Measurements from ENCODE around the gene JMJD6.

JMJD6 gene

DNA sequence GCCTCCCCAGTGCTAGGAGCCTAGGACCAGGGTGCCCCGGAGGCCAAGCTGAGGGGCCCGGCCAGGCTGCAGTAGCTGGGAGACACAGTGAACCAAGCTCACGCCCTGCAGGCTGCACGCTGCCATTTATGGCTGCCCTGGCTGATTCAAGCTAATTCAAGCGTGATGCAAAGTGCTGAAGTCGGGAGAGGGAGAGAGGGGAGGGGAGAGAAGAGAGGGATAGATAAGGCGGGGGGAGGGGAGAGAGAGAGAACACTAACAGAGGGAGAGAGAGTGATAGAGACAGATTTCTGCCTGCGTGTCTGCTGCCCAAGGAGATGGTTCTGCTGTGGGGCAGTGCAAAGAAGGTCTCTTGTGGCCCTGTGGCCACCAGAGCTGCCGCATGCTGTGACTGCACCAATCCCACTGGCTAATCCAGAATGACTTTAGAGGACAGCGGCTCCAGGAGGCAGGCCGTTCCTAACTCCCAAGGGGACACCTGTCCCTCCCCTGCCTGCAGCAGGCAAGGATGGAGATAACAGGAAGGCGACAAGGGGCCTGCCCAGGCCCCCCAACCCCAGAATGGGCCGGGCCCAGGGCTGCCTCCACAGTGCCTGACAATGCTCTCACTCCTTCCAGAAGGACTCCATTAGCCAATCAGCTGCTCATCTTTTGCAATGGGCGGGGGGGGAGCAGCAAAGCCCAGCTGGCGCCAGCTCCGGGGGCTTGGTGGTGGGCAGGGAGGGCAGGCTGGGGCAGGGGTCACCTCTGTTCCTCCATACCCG lies 28.5 kb downstream of the JMJD6 start:
- DNase-seq = no peak

DNA sequence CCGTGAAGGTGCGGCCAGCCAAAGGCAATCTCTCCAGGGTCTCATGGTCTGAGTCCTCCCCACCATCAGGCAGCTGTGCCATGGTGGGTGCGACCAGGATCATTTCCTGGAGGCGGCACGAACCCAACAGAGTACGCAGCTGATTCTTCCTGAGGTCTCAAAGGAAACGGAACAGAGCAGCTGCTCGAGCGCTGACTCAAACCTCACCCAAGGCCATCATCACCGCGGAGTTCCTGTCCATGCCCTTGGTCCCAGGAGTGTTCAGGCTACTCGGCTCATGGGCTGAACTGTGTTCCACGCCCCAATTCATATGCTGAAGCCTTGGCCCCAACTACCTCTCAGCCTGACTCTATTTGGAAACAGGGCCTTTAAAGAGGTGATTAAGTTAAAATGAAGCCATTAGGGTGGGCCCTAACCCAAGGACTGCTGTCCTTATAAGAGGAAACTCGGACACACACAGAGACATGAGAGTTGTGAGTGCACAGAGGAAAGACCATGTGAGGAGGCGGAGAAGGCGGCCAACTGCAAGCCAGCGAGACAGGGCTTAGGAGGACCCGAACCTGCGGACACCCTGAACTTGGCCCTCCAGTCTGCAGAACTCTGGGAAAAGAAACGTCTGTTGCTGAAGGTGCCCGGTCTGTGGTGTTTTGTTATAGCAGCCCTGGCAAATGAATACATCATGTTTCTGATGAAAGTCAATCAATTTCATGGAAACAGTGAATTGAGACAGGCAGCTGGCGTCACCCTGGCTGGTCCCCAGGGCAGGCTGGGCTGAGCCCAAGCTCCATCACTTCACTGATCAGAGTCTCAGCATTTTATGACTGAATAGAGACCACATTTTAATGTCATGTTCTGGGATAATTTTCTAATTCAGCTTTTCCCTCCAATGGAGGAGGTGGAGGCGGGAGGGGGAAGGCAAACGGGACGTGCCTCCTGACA lies 29.4 kb downstream of the JMJD6 start:
- peak in 1 of 4 experiments; percentile 12 for DNase-seq

DNA sequence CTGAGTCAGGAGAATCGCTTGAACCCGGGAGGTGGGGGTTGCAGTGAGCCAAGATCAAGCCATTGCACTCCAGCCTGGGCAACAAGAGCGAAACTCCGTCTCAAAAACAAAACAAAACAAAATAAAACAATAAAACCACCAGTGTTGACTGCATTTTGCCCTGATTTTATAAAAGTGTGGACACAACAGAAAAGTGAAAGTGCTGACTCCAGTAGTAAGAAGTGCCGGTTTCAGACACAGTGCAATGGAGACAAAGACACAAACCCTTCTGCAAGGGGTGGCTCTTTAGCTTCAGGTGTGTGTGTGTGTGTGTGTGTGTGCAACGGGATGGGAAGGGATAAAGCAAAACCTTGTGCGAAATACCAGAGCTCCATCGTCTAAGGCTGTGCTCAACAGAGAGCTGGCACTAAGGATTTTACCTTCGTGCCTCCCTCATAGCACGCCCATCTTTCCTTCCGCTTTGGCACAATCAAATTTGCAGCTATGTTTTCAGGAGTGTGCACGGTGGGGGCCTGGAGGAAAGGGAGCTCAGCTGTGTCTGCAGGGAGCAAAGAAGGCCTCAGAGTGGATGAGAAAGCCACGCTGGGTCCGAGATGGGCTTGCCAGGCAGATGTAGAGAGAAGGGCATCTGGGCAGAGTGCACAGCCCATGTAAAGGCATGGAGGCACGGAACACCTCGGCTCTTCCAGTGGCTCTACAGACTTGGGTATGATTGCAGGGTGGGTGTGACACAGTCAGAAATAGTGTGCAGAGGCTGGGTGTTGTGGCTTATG lies 31.2 kb downstream of the JMJD6 start:
- DNase-seq = no peak

DNA sequence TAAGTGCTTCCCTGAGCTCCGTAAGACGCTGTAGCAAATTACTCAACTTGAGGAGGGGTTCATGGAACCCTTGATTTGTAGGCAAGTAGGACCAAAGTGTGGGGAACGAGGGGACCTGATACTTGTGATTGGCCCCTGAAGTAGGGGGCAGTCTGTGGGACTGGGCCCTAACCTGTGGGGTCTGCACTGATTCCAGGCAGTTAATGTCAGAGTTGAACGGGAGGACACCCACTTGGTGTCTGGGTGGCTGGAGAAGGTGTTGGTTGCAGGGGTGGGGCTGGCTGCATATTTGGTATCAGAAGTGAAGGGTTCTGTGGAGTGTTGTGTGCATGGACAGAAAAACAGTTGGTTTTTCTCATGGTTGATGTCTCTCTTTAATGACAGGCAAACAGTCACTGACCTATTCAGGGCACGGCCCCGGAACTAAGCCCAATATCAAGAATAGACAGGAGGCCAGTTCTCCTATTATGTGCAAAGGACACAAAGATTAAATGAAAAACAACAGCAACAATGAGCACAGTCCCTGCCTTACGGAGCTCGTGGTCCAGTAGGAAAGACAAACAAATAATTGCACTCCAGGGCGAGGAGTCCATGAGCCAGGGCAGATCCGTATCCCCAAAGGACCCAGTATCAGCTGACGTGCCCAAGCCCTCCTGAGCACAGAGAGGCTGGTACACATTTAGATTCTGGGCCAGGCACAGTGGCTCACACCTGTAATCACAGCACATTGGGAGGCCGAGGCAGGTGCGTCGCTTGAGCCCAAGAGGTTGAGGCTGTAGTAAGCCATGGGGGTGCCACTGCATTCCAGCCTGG lies 34.8 kb downstream of the JMJD6 start:
- no peak for DNase-seq

DNA sequence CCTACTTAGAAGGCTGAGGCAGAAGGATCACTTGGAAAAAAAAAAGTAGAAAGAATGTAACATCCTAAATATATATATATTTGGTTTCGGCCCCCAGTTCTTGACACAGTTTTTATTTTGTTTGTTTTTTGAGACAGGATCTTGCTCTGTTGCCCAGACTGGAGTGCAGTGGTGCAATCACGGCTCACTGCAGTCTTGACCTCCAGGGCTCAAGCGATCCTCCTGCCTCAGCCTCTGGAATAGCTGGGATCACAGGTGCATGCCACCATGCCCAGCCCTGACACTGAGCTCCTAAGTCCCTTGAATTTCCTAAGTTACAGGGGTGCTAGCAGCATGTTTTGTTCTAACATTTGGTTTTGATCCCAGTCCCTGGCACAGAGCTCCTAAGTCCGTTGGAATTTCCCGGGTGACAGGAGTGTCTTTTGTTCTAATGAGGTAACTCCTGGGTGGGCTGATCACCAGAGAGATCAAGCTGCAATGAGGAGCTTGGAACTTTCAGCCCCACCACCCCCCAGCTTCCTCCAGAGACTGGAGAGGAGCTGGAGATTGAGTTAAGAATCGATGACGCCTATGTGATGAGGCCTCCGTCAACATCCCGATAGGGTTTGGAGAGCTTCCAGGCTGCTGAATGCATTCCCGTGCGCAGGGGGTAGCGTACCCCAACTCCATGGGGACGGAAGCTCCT lies 35.7 kb downstream of the JMJD6 start:
- DNase-seq = no peak

DNA sequence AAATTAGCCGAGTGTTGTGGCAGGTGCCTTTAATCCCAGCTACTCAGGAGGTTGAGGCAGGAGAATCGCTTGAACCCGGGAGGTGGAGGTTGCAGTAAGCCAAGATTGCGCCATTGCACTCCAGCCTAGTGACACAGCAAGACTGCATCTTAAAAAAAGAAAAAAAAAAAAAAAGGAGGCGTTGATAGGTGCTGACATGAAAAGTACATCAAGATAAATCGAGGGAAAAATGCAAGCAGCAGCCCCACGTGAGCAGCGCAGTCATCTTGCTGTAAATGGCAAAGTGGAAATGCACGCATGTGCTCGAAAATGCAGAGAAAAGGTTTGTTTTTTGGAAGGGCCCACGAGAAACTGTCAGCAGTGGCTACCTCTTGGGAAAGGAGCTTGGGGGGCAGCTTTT lies 36.5 kb downstream of the JMJD6 start:
- no peak for DNase-seq

- DNase-seq = no peak
Measured at GRCh38 chr17:76688165-76688622, 38.2 kb downstream of the JMJD6 start.

GRCh38 chr17:76687298-76688164 lies 38.9 kb downstream of the JMJD6 start:
- DNase-seq = no peak

GRCh38 chr17:76686538-76687297 lies 39.7 kb downstream of the JMJD6 start:
- no peak for DNase-seq

GRCh38 chr17:76685846-76686245 lies 40.6 kb downstream of the JMJD6 start:
- no peak for DNase-seq

- DNase-seq = no peak
Measured at GRCh38 chr17:76685366-76685765, 41.0 kb downstream of the JMJD6 start.

- no peak for DNase-seq
Measured at GRCh38 chr17:76684756-76685155, 41.6 kb downstream of the JMJD6 start.

- DNase-seq = no peak
Measured at GRCh38 chr17:76683921-76684745, 42.3 kb downstream of the JMJD6 start.

DNA sequence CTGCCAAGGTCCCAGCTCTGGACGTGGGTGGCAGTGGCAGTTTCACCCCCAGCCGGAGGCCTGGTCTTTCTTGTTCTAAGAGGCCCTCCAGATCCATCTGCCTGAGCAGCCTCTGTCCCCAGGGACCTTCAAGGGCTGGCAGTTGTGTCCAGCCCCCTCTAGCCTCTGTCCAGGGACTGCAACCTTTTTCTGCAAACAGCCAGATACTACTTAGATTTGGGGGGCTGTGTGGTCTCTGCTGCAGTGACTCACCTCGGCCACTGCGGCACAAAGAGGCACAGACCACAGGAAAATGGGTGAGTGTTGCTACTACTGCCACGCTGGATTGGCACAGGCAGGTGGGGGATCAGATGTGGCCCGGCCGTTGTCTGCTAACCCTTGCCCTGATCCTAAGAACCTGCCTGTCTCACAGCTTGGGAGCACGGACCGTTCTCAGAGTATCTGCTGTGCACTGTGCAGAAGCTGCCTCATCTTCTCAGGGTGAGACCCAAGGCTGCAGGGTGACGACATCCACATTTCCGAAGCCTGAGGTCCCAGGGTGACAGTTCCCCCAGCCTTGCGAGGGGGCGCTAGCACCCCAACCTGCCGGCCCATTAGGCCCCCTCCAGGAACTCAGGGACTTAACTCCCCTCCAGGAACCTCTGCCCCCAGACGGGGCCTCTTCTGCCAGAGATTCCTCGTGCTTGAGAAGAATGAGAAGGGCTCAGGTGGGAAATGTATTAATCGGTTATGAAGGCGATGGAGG lies 43.2 kb downstream of the JMJD6 start:
- DNase-seq = no peak

GRCh38 chr17:76682296-76682695 lies 44.1 kb downstream of the JMJD6 start:
- no peak for DNase-seq

DNA sequence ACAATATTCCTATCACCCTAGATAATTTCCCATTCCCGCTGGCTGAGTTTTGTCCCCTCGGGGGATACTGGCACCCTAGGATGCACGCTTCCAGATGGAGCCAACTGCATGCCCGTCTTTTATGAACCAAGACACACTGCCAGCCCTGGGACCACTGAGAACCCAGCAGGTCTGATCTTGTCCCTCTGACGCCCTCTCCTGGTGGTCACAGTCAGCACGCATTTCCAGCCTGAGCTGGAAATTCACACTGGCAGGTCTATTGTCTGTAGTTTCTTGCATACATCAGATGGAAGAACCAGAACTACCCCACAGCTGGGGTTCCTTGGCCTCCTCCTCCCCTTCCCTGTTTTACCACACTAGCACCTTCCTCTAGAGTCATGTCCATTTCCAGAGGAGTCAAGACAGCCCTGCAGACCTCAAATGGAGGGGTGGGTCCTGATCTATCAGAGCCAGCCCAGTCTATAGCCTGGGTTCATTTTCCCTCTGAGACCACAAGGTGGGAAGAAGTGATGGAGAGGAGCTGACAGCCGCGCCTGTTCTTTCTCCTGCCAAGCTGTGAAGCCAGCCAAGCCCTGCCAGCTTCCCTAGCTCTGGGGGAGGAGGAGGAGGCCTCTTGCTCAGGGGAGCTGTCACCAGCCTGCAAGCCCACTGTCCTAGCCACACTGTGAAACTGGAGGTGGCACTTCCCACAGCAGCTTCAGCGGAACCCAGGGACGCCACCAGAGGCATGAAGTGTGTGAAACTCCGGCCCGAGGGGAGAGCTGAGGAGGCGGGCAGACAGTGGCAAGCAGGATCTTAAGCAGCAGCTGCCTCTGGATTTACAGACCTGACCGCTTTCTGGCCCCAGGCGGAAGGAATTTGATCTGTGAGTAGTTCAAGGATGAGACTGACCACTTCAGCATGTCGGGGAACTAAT lies 44.9 kb downstream of the JMJD6 start:
- peak; percentile 61 to 79 (median 70) for DNase-seq

GRCh38 chr17:76679239-76679638 lies 47.2 kb downstream of the JMJD6 start:
- DNase-seq = peak in 3 of 4 experiments; percentile 39 to 45 (median 42)

Data from suppressor macrophage (primary cell).